ENCODE data around the gene CLEC4M. TPM values are rescaled to one million over a fixed set of nuclear protein-coding genes. Genes with fewer than 3 reads are reported as not detected.

The CLEC4M gene
- total RNA-seq: not detected
- long read RNA-seq: 0 reads

DNA sequence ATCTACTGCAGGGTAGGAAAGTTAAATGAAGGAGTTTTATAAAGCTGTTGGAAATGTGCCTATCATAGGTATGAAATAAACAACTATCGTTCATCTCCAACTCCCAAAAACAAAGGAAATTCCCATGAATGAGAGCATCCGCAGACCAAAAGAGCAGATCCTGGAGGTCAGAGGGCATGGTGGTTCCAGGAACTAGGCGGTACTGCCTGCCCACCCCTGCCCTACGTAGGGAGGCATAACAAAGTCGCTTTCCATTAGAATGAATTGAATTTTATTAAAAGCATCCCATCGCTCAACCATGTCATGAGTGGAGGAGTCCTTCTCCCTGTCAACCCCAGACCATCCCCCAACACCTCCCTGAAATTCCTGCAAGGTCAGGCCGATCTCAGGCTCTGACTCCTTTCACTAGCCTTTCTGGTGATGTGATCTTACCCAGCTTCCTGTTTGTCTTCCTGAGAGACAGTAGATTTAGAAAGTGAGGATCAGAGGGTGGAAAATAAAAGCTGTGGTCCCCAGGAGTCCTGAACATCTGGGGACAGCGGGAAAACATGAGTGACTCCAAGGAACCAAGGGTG, at the start of gene CLEC4M:
CLEC4M (plus strand) TSS at position 525 of the 575 bp plus-strand sequence; CDS start at position 549, 24 bp downstream.
- intact Hi-C loops (cut with DNase I): no loop called here
- no peak for DNase-seq (ENCODE audit: low spot score)

DNA sequence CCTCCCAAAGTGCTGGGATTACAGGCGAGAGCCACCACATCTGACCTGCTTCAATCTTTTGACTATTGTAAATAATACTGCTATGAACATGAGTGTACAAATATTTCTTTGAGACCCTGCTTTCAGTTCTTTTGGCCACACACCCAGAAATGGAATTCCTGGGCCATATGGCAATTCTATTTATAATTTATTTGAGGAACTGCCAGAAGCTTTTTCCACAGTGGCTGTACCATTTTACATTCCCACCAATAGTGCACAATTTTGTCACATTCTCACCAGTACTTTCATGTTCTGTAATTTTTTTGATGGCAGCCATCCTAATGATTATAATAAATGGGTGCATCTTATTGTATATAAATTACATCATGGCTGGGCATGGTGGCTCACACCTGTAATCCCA, 47.4 kb upstream of the CLEC4M start:
- DNase-seq (ENCODE audit: low spot score): no peak
- intact Hi-C loops (cut with DNase I): no loop called here

DNA sequence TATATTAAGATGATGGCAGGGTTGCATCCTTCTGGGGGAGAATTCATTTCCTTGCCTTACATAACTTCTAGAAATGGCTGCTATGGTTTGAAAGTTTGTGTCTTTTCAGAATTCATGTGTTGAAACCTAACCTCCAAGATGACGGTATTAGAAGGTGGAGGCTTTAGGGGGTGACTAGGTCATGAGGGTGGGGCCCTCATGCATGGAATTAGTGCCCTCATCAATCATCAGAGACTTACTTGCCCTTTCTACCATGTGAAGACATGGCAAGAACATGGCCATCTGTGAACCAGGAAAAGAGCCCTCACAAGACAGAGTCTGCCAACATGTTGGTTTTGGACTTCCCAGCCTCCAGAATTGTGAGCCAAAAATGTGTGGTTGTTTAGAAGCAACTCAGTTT, 46.3 kb upstream of the CLEC4M start:
- intact Hi-C loops (cut with DNase I): no loop called here
- no peak for DNase-seq (ENCODE audit: low spot score)

DNA sequence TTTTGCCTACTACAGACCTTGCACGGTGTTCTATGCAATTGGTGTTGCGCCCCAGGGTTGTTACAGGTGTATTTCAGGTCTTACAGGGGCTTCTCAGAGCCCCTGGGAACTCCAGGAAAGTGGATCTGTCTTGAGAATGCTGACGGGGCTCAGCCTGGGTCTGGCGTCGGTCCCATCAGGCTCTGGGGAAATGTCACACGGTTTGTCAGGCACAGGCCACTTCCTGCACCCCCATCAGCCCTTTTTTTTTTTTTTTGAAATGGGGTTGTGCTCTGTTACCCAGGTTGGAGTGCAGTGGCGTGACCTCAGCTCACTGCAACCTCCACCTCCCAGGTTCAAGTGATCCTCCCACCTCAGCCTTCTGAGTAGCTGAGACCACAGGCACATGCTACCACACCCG, 44.4 kb upstream of the CLEC4M start:
- no peak for DNase-seq (ENCODE audit: low spot score)
- intact Hi-C loops (cut with DNase I): no loop called here

DNA sequence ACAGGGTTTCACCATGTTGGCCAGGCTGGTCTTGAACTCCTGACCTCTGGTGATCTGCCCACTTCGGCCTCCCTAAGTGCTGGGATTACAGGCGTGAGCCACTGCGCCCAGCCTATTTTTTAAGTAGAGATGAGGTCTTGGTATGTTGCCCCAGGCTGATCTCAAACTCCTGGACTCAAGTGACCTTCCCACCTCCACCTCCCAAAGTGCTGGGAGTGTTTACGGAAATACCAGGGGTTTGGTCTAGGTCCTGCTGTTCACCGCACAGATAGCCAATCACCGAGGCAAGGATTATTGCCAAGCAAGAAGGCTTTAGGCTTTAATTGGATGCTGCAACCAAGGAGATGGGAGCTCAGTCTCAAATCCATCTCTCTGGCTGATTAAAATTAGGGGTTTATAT, 42.7 kb upstream of the CLEC4M start:
- DNase-seq (ENCODE audit: low spot score): no peak
- intact Hi-C loops (cut with DNase I): no loop called here

DNA sequence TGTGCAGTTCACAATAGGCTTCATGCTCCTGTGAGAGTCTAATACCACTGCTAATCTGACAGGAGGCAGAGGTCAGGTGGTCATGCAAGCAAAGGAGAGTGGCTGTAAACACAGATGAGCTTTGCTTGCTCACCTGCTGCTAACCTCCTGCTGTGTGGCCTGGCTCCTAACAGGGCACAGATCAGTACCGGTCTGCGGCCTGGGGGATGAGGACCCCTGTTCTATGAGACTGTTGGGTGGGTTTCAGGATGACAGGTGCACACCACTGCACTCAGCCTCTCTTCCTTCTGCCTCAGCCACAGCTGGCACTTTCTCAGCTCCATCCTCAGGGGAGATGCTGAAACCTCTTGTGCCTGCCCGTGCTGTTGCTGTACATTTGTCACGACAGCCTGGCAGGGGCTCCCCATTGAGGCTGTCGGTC, 40.8 kb upstream of the CLEC4M start:
- DNase-seq (ENCODE audit: low spot score): no peak
- intact Hi-C loops (cut with DNase I): no loop called here

DNA sequence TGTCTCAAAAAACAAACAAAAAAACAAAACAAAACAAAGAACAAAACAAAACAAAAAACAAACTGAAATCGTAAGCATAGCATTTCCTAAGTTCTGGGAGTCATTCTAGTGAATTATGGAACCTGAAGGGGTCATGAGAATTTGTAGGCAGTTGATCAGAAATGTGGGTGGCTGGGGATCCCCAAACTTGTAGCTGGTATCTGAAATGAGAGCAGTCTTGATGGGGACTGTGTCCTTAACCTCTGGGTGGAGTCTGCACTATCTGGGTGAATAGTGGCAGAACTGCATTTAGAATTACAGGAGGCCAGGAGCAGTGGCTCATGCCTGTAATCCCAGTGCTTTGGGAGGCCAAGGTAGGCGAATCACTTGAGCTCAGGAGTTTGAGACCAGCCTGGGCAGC, 37.3 kb upstream of the CLEC4M start:
- no peak for DNase-seq (ENCODE audit: low spot score)
- intact Hi-C loops (cut with DNase I): no loop called here

GRCh38 chr19:7729211-7729610, 33.8 kb upstream of the CLEC4M start:
- intact Hi-C loops (cut with DNase I): no loop called here
- no peak for DNase-seq (ENCODE audit: low spot score)

GRCh38 chr19:7729831-7730285, 33.2 kb upstream of the CLEC4M start:
- intact Hi-C loops (cut with DNase I): no loop called here
- peak; percentile 70 for DNase-seq (ENCODE audit: low spot score)

GRCh38 chr19:7730286-7731217, 32.5 kb upstream of the CLEC4M start:
- peak; percentile 67 for DNase-seq (ENCODE audit: low spot score)
- intact Hi-C loops (cut with DNase I): no loop called here

GRCh38 chr19:7731218-7731595, 31.8 kb upstream of the CLEC4M start:
- intact Hi-C loops (cut with DNase I): no loop called here
- DNase-seq (ENCODE audit: low spot score): peak; percentile 63

GRCh38 chr19:7731615-7732014, 31.4 kb upstream of the CLEC4M start:
- intact Hi-C loops (cut with DNase I): no loop called here
- DNase-seq (ENCODE audit: low spot score): no peak

- intact Hi-C loops (cut with DNase I): no loop called here
- no peak for DNase-seq (ENCODE audit: low spot score)
Measured at GRCh38 chr19:7732045-7732444, 31.0 kb upstream of the CLEC4M start, which contains the start of gene CLEC4G. Gene CLEC4G (minus strand): TSS chr19:7732110. CDS start chr19:7732102, 8 bp downstream.

GRCh38 chr19:7733376-7733775, 29.7 kb upstream of the CLEC4M start:
- DNase-seq (ENCODE audit: low spot score): no peak
- intact Hi-C loops (cut with DNase I): no loop called here

DNA sequence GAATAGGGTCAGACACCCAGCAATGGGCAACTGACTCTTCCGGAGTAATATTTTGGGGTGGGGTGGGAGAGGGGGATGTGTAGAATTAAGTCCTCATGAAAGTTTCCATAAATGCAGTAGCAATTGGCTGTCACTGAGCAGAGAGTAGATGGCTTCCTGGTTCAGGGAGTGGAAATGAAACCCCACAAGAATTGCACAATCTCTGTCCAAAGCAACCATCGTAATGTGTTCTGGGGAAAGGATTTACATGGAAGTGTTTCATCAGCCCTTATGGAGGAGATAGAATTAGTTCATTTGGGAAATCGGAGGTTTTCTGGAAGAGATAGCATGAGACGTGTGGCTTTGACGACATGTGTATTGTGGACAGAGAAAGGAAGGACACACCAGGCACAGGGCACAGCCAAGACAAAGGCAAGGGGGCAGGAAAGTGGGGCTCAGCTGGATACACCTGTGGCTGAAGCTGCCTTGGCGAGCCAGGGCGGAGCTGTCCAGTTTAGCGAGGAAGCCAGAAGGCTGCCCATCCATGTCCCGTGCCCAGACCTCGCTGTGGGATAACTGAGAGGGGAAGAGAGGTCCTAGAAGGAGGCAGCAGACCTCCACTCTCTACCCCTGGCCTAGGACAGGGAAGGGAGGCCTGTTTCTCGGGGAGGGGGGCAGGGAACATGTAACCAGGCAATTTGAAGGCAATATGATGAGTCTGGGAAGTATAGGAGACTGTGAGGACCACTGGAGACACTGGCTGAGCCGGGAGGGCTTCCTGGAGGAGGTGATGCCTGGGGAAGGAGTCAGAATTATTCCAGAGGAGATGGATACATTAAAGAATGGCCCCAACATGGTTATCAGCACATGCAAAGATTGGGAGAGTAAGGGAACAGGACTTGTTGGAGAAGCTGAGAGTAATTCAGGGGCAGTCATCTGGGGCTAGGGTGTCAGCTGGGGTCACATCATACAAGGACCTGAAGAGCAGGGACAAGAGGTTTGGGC, 28.5 kb upstream of the CLEC4M start:
- intact Hi-C loops (cut with DNase I): no loop called here
- DNase-seq (ENCODE audit: low spot score): no peak

- DNase-seq (ENCODE audit: low spot score): no peak
- intact Hi-C loops (cut with DNase I): no loop called here
Measured at GRCh38 chr19:7736148-7736547, 26.9 kb upstream of the CLEC4M start.

DNA sequence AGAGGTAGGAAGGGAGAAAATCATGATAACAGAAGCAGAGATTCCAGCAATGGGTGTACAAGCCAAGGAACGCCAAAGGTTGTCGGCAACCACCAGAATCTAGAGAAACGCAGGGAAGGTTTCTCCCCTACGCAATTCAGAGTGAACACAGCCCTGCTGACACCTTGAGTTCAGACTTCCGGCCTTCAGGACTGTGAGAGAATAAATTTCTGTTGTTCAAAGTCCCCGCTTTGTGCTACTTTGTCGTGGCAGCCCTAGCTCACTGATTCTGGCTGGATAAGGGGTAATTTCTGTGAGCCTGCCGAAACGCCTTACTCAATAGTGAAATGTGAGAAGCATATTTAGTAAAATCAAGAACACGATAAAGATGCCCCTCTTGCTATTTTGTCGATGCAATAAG, 25.8 kb upstream of the CLEC4M start:
- DNase-seq (ENCODE audit: low spot score): no peak
- intact Hi-C loops (cut with DNase I): no loop called here

GRCh38 chr19:7738023-7738422, 25.0 kb upstream of the CLEC4M start:
- intact Hi-C loops (cut with DNase I): no loop called here
- DNase-seq (ENCODE audit: low spot score): no peak

DNA sequence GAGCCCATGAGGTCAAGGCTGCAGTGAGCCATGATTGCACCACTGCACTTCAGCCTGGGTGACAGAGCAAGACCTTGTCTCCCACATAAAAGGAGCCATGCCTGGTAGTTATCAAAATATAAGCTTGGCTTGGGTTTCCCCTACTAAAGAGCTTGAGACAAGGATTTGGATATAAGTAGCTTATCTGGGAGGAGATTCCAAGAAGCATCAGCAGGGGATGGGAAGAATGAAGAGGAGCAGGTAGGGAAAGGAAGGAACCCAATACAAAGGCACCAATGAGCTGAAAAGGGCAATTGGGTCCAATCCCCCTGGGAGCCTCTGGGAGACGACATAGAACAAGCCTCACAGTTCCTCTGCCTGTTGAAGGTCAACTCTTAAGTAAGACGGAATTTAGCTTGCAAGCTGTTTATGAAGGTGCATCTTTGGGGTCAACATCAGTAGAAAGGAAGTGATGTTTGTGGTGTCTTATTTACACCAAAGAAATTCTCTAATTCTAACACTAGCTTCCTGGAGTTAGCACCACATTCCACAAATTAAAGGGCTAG, 23.8 kb upstream of the CLEC4M start:
- no peak for DNase-seq (ENCODE audit: low spot score)
- intact Hi-C loops (cut with DNase I): no loop called here
